Measurements from ENCODE around the gene TBC1D5.

DNA sequence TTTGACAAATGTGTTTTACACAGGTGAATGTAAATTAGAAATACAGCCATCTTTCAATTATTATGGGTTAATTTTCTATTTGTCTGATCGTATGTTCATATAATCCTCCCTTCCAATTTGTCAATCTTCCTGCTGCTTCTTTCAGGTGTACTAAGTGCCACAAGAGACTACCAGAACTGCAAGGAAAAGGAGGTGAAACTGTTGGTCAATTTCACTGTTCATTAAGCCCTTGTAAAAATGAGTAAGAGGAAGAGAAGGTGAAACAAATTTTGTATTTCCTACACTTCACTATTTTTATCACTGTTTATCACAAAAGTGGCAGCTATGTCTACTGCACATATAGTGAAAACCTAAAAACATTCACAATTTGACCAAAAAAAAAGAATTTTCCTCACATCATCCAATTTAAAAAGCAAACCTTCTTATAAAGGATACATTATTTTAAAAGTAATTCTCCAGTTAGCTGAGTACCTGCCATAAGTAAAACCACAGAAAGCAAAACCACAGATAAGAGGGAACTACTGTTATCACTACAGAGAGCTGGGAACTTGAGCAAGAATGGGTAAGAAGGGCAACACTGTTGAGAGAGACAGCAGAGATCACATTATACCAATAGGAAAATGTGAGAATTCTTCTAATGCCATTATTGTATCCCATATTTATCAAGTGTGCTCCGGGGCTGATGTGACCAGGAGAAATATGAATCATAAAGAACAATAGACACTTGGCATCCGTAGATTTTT is 163.0 kb downstream of the TBC1D5 start:
- TF ChIP-seq GATA2 (IDR thresholded peaks at IDR 0.05; ENCODE audit: low read depth, low read length) (no peak), GATA3 (IDR thresholded peaks at IDR 0.05; ENCODE audit: low read depth, low read length) (no peak)
